Thoracic aorta endothelial cell (primary cell): ENCODE measurements around the gene NALCN. TPM values are rescaled to one million over a fixed set of nuclear protein-coding genes. Genes with fewer than 3 reads are reported as not detected.

Source experiments
- total RNA-seq: library from RNA; depleted of rRNA; stranded (reverse); fragments of >200 nt; gene quantifications from 2 replicates; pipeline ENCODE4 v1.2.3, GENCODE V29; 2012

Gene NALCN
- 4.1 and 15.1 TPM in 2 replicates for total RNA-seq

GRCh38 chr13:101416181-101417042, at the start of gene NALCN:
Gene NALCN (minus strand): TSS chr13:101416508. CDS start chr13:101399126, 17,382 bp downstream.

GRCh38 chr13:101452519-101453485, 36.5 kb upstream of the NALCN start, which contains the start of gene ITGBL1:
Gene ITGBL1 (plus strand): TSS chr13:101452675. CDS start chr13:101452834, 159 bp downstream.

Other genes with a start within 250 kb of the NALCN start
- gene ITGBL1, start 36.2 kb upstream of the NALCN start, total RNA-seq = 38.3 and 38.4 TPM in 2 replicates